ENCODE data around the gene SCAMP4. TPM values are rescaled to one million over a fixed set of nuclear protein-coding genes. Genes with fewer than 3 reads are reported as not detected.

Gene SCAMP4
- total RNA-seq, 1 experiment from 2014 or later: 63.3 TPM

DNA sequence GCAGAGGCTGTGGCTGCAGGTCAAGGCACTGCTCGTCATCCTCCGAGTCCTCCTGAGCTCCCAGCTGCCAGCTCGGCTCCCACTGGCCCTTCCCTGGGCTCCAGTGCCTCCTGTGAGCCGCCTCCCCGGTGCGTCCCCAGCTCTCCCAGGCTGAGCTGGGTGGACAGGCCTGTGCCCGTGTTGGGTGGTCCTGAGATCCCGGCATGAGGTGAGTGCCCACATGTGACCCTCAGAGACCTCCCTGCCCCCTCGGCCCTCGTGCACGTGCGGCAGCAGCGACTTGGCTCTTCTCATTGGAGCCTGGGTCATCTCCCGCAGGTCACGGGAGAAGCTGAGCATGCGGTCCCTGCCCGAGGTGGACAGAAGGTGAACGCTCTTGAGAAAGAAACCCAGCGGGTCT is 15.4 kb downstream of the SCAMP4 start:
- ChIA-PET CTCF (no interaction called here), RAD21 (ENCODE audit: low non-redundant PET in 1 of 2, low total read pairs in 2 of 2, uncharacterized antibody in 2 of 2, unreplicated experiment in 2 of 2) (no interaction called here), POLR2A (no interaction called here)
- no TSS peak for BruUV-seq (replicated peaks)
- no peak for TF ChIP-seq FOSL1 (IDR thresholded peaks at IDR 0.05; ENCODE audit: low read depth)
- TF ChIP-seq, protein P1, sequence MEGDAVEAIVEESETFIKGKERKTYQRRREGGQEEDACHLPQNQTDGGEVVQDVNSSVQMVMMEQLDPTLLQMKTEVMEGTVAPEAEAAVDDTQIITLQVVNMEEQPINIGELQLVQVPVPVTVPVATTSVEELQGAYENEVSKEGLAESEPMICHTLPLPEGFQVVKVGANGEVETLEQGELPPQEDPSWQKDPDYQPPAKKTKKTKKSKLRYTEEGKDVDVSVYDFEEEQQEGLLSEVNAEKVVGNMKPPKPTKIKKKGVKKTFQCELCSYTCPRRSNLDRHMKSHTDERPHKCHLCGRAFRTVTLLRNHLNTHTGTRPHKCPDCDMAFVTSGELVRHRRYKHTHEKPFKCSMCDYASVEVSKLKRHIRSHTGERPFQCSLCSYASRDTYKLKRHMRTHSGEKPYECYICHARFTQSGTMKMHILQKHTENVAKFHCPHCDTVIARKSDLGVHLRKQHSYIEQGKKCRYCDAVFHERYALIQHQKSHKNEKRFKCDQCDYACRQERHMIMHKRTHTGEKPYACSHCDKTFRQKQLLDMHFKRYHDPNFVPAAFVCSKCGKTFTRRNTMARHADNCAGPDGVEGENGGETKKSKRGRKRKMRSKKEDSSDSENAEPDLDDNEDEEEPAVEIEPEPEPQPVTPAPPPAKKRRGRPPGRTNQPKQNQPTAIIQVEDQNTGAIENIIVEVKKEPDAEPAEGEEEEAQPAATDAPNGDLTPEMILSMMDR (IDR thresholded peaks at IDR 0.05 in 2 of 3, conservative IDR thresholded peaks at IDR 0.05 in 1 of 3; ENCODE audit: borderline replicate concordance in 1 of 3, insufficient read depth in 1 of 3, low read depth in 2 of 3, low read length in 2 of 3): no peak
- TF ChIP-seq SRF (IDR thresholded peaks at IDR 0.05; ENCODE audit: low read depth): no peak
- TF ChIP-seq JUND (IDR thresholded peaks at IDR 0.05): no peak
- TF ChIP-seq SIN3A (IDR thresholded peaks at IDR 0.05; ENCODE audit: low read depth): no peak
- TF ChIP-seq ZFX (IDR thresholded peaks at IDR 0.05): no peak
- no peak for TF ChIP-seq CEBPB (IDR thresholded peaks at IDR 0.05; ENCODE audit: low read depth)
- TF ChIP-seq ZNF274 (IDR thresholded peaks at IDR 0.05; ENCODE audit: low read depth, low read length): no peak
- TF ChIP-seq SP1 (IDR thresholded peaks at IDR 0.05; ENCODE audit: low read depth): no peak
- TF ChIP-seq POLR2A (IDR thresholded peaks at IDR 0.05; ENCODE audit: borderline replicate concordance, extremely low read depth, insufficient read depth, insufficient read length): no peak
- no peaks in the 10 kb centered on the region for H3K9me3 ChIP-seq (ENCODE audit: control insufficient read depth in 1 of 2, insufficient read depth in 1 of 2, low read depth in 1 of 2, low read length in 2 of 2)
- no peak overlapping the region for H3K4me3 ChIP-seq (replicated peaks in 1 of 2; ENCODE audit: low read depth in 1 of 2, low read length in 2 of 2)
- no peaks in the 10 kb centered on the region for H4K20me1 ChIP-seq (ENCODE audit: insufficient read depth)
- ATAC-seq (no peak), DNase-seq (ENCODE audit: low read depth, low spot score) (no peak)
- intact Hi-C loops (cut with micrococcal nuclease): no loop called here
- no peak overlapping the region for H2AFZ ChIP-seq (ENCODE audit: low read depth, low read length, poor library complexity, severe bottlenecking)
- no peaks in the 10 kb centered on the region for H3K4me1 ChIP-seq (ENCODE audit: control insufficient read depth in 1 of 2, insufficient read depth in 2 of 2, low read length in 2 of 2)
- H3K9me2 ChIP-seq (ENCODE audit: insufficient read depth): no peaks in the 10 kb centered on the region
- H3K9ac ChIP-seq (ENCODE audit: low read length): no peak overlapping the region
- H3K36me3 ChIP-seq (ENCODE audit: control insufficient read depth in 1 of 2, insufficient read depth in 2 of 2, low read length in 2 of 2): peaks cover 6 to 11% of the 10 kb centered on the region in 2 experiments; a peak in 3 of 4 replicates
- no peaks in the 10 kb centered on the region for H3K27me3 ChIP-seq (ENCODE audit: insufficient read depth, low read length)
- no peak overlapping the region for H3K4me2 ChIP-seq (ENCODE audit: low read length)
- H3K27ac ChIP-seq (ENCODE audit: low read depth, low read length): no peak overlapping the region
- no peaks in the 10 kb centered on the region for H3K79me2 ChIP-seq (ENCODE audit: insufficient read depth, low read length)

DNA sequence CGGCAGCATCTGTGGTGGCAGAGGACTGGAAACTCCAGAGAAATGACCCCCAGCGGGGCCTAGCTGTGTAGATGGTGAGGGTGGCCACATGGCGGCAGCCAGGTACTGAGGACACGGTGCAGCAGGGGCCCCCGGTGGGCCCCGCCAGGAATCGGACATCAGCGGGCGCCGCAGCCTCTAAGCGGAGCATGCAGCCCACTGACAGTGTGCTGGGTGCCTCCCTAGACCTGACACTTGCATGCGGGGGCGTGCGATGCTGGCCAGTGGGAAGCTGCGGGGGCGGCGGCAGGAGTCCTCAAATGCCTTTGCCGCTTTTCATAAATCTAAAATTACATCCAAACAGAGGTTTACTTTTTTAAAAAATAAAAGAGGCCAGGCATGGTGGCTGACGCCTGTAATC is 16.1 kb downstream of the SCAMP4 start:
- Histone ChIP-seq H3K4me1 (ENCODE audit: control insufficient read depth in 1 of 2, insufficient read depth in 2 of 2, low read length in 2 of 2) (no peaks in the 10 kb centered on the region), H3K9ac (ENCODE audit: low read length) (no peak overlapping the region), H4K20me1 (ENCODE audit: insufficient read depth) (no peaks in the 10 kb centered on the region), H3K79me2 (ENCODE audit: insufficient read depth, low read length) (no peaks in the 10 kb centered on the region), H3K36me3 (ENCODE audit: control insufficient read depth in 1 of 2, insufficient read depth in 2 of 2, low read length in 2 of 2) (peaks cover 6 to 11% of the 10 kb centered on the region in 2 experiments; a peak in 3 of 4 replicates), H3K4me2 (ENCODE audit: low read length) (no peak overlapping the region), H2AFZ (ENCODE audit: low read depth, low read length, poor library complexity, severe bottlenecking) (no peak overlapping the region), H3K27me3 (ENCODE audit: insufficient read depth, low read length) (no peaks in the 10 kb centered on the region), H3K9me3 (ENCODE audit: control insufficient read depth in 1 of 2, insufficient read depth in 1 of 2, low read depth in 1 of 2, low read length in 2 of 2) (no peaks in the 10 kb centered on the region), H3K4me3 (replicated peaks in 1 of 2; ENCODE audit: low read depth in 1 of 2, low read length in 2 of 2) (no peak overlapping the region), H3K9me2 (ENCODE audit: insufficient read depth) (no peaks in the 10 kb centered on the region), H3K27ac (ENCODE audit: low read depth, low read length) (no peak overlapping the region)
- BruUV-seq (replicated peaks): no TSS peak
- ChIA-PET CTCF (no interaction called here), RAD21 (ENCODE audit: low non-redundant PET in 1 of 2, low total read pairs in 2 of 2, uncharacterized antibody in 2 of 2, unreplicated experiment in 2 of 2) (no interaction called here), POLR2A (no interaction called here)
- intact Hi-C loops (cut with micrococcal nuclease): no loop called here
- DNase-seq (ENCODE audit: low read depth, low spot score) (no peak), ATAC-seq (no peak)
- TF ChIP-seq CBX3 (IDR thresholded peaks at IDR 0.05; ENCODE audit: low read depth) (no peak), JUND (IDR thresholded peaks at IDR 0.05) (no peak), SIN3A (IDR thresholded peaks at IDR 0.05; ENCODE audit: low read depth) (no peak), CEBPB (IDR thresholded peaks at IDR 0.05; ENCODE audit: low read depth) (no peak), ZNF274 (IDR thresholded peaks at IDR 0.05; ENCODE audit: low read depth, low read length) (no peak), TCF7L2 (IDR thresholded peaks at IDR 0.05; ENCODE audit: borderline replicate concordance, extremely low read depth, insufficient read depth, insufficient read length) (no peak), SRF (IDR thresholded peaks at IDR 0.05; ENCODE audit: low read depth) (no peak), ELF1 (IDR thresholded peaks at IDR 0.05; ENCODE audit: borderline replicate concordance, low read depth) (no peak), RAD21 (IDR thresholded peaks at IDR 0.05; ENCODE audit: low read depth) (no peak)
- TF ChIP-seq, protein P1 (IDR thresholded peaks at IDR 0.05 in 2 of 3, conservative IDR thresholded peaks at IDR 0.05 in 1 of 3; ENCODE audit: borderline replicate concordance in 1 of 3, insufficient read depth in 1 of 3, low read depth in 2 of 3, low read length in 2 of 3): no peak
- TF ChIP-seq, protein P2, sequence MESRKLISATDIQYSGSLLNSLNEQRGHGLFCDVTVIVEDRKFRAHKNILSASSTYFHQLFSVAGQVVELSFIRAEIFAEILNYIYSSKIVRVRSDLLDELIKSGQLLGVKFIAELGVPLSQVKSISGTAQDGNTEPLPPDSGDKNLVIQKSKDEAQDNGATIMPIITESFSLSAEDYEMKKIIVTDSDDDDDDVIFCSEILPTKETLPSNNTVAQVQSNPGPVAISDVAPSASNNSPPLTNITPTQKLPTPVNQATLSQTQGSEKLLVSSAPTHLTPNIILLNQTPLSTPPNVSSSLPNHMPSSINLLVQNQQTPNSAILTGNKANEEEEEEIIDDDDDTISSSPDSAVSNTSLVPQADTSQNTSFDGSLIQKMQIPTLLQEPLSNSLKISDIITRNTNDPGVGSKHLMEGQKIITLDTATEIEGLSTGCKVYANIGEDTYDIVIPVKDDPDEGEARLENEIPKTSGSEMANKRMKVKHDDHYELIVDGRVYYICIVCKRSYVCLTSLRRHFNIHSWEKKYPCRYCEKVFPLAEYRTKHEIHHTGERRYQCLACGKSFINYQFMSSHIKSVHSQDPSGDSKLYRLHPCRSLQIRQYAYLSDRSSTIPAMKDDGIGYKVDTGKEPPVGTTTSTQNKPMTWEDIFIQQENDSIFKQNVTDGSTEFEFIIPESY (IDR thresholded peaks at IDR 0.05; ENCODE audit: extremely low read depth, insufficient replicate concordance, low read length): no peak

All from HCT116 (cell line).